Stimulated activated CD8-positive, alpha-beta memory T cell treated with anti-CD3 and anti-CD28 coated beads, Interleukin-15, amount 100 ng/mL, for 24 hours (primary cell): ENCODE measurements around the gene IFRD2.

Experiments used
- DNase-seq: peaks from one replicate; pipeline ENCODE4 v3.0.0-alpha.2; 2020; ENCODE audit warnings: low read depth

The IFRD2 gene

DNA sequence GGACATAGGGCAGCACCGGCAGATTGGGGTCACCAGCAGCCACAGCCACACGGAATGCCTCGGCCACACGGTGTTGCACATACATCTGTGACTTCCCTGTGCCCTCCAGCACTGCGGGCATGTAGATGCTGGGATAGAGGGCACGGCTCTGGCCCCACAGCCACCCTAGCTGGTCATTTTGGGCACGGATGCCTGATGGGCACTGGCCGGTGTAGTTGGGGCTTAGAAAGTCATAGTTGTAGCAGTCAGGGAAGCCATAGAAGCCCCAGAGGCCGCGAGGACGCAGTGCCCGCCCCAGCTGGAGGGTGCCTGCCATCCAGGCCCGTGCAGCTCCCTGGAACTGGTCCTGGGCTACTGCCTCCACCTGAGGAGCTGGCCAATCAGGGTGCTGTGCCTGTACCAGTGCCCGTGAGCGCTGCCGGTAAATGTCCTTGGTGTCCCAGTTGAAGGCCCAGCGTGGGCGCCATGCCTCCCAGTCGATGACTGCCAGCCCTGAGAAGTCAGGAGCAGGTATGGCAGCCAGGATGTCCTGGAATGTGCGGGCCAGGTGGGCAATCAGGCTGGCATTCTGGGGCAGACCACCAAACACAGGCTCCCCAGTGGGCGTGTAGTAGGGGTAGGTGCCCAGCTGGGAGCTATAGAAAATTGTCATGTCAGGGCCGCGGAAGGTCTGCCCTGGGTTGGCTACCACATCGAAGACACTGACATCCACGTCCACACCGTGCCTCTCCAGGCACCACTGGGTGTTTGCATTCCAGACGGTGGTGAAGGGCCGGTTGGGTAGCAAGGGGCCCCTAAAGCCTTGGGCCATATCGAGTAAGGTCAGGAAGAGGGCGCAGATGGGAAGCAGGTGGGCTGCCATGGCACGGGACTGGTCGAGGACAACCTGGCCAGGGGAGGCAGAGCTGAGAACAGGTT is 10.1 kb upstream of the IFRD2 start:
- no peak for DNase-seq

DNA sequence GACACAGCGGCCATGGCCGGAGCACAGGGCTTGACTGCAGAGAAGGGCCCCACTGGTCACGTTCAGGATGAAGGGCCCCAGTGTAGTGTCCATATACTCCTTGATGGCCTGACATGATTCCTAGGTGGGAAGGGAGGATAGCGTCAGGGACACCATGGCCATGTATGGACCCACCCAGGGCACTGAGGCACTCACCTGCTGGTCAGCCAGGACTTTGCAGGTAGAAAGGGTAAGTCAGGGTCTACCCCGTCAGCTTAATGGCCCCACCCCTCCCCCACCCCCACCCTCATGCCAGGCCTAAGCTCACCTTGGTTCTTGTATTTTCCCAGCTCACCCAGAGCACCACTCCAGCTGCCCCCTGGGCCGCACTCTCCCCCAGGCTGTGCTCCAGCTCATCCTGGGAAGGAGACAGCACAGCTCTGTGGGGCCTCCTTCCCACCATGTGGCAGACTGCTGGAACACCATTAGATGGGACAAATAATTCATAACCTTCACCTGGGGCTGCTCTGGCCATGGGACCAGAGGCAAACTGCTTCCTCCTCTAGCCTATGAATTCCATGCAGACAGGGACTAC is 8.5 kb upstream of the IFRD2 start:
- no peak for DNase-seq

DNA sequence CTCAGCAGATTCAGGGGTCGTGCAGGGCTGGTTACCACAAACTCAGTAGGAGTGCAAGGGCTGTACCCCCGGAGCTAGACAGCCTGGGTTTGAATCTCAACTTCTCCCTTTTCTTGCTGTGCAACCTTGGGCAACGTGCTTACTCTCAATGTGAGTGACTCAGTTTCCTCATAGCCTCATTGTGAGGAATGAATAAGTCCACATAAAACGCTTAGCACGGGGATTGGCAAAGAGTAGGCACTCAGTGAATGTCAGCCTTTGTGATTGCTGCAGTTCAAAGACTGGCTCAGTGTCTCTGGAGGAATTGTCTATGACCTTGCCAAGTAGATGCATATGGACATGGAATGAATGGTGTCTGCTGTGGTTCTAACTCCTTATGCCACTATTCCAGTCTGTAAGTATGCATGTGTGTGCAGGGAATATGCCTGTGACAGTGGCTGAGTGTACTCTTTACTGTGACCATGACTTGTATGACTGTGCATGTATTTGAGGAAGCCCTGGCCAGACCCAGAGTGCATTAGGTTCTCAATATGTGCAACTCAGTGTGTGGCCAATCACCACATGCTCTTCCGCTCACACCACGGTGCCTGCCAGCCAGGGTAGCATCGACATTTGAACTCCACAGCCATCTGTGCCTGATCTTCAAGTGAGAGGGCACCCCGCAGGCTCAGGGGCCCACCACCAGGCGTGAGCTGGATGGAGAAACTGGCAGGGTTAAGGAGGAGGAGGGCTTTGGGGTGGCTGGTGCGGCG is 7.9 kb upstream of the IFRD2 start:
- DNase-seq: no peak

DNA sequence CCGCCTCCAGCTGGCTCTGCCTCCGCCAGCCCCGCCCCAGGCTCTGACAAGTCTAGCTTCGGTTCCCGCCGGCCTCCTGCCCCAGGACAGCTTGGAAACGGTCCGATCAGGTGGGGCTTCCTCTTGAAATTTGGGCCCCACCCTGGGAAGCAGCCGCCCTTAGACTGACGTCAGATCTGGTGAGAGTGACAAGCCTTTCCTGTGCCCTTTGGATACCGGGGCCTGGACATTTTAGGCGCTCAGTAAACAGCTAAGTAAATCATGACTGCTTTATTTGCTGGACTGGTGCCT is 7.4 kb upstream of the IFRD2 start:
- no peak for DNase-seq

DNA sequence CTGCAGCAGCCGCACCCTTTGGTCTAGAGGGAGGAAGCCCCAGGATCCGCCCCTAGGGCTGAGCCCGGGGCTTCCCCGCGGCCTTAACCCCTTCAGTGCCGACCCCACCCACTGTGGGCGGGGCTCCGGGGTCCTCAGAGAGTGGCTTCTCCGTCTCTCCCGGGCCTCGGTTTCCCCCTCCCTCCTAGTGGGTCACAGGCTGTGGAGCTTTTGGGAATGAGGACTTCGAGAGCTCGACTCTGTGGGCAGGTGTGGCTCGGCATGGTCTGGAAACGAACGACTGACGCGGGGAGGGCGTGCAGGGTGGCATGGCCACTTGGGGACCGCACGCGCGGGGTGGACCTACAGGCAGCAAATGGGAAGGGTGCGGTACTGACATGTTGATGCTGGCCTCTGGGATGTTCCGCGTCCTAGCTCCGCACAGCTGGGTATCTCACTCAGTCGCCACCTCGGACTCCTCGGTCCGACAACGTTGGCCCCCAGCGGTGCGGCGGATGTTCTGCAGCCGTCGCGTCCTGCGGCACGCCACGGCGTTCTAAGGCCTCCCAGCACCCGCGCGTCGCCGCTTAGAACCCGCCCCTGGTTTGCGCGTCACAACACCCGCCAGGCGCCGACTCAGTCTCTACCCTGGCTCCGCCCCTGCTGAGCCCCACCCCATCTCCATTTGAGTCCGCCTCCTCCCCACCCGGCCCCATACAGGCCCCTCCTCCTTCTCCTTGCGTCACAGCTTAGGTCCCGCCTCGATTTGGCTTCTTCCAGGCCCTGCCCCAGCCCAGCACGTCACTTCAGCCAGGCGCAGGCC is 6.8 kb upstream of the IFRD2 start, which contains the start of the genes HYAL3 and NAA80:
Gene HYAL3 (minus strand): TSS at position 570 of the 802 bp plus-strand sequence. CDS start 3,803 bp downstream, outside the sequence.
Gene NAA80 (minus strand): TSS at position 570 of the 802 bp plus-strand sequence. CDS start 1,942 bp downstream, outside the sequence.
- DNase-seq: peak; percentile 94

DNA sequence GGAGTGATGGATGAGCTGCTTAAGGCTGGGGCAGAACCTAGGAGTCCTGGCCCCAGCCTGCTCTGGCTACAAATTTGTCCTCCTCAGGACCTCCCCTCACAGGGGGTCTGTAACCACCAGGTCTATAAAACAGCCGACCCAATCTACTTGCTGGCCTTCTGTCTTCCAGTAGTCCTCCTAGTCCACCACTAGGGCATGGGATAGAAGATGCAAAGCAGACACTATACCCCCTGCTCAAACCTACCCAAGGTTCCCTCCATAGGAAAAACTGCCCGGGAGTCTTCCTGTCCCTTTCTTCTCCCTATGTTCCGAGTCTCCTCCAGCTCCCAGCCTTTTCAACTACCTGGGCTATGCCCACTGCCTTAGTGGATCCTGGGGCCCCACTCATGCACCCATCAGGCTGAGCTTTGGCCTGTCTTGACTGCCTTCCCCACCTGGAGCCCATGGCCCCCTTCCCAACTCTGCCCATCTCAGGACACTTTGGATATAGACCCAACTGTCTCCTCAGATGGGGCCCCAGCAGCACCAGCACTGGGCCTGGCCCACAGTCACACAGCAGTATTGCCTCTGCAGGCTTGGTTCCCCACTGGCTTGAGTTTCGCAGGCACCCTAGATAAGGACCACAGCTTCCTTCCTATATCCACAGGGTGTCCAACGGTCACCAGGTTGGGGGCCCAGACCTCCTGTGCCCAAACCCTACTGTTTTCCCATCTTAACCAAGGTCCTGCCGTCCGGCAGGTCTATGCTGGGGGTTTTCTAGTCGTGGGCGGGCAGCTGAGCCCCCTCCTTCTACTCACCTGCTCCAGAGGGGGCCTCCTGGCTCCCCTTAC is 5.9 kb upstream of the IFRD2 start:
- DNase-seq: no peak

DNA sequence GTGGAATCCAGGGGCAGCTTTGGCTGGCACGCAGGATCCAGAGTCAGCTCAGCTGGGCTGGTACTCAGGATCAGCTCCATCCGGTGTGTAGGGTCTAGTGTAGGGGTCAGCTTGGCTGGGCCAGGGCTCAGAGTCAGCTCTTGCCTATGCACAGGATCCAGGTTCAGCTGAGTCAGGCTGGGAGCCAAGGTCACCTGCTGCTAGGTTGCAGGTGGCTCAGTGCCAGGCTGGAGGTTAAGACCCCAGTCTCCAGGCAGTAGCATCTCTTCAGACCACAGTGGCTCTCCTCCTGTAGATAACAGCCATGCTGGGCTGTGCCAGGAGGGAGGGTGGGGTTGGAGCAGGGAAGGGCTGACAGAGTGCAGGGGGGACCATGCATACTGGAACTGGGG is 5.2 kb upstream of the IFRD2 start:
- DNase-seq: no peak

DNA sequence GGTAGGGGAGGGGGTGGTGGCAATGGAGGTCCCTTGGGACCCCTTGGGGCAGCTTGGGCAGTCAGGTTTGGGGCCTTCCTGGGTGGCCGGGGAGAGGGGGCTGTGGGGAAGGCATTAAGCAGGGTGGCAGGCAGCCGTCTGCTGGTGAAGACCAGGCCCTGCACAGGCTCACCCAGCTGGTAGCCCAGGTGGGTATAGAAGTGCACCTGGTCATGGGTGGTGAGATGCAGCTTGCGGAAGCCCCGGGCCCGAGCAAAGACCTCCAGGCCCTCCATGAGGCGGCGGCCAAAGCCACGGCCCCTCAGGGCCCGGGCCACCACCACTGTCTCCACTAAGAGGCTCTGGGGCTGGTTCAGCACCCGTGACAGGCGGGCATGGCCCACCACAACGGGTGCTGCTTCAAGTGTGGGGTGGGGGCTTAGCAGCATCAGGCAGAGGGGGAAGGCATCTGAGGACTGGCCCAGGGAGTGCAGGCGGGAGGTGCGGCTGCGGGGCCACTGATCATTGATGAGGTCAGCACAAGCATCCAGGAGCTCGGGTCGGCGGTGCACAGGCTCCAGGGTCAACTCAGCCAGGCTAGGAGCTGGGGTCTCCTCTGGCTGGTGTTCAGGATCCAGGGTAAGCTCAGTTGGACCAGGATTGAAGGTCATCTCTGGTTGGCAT is 4.6 kb upstream of the IFRD2 start:
- no peak for DNase-seq

DNA sequence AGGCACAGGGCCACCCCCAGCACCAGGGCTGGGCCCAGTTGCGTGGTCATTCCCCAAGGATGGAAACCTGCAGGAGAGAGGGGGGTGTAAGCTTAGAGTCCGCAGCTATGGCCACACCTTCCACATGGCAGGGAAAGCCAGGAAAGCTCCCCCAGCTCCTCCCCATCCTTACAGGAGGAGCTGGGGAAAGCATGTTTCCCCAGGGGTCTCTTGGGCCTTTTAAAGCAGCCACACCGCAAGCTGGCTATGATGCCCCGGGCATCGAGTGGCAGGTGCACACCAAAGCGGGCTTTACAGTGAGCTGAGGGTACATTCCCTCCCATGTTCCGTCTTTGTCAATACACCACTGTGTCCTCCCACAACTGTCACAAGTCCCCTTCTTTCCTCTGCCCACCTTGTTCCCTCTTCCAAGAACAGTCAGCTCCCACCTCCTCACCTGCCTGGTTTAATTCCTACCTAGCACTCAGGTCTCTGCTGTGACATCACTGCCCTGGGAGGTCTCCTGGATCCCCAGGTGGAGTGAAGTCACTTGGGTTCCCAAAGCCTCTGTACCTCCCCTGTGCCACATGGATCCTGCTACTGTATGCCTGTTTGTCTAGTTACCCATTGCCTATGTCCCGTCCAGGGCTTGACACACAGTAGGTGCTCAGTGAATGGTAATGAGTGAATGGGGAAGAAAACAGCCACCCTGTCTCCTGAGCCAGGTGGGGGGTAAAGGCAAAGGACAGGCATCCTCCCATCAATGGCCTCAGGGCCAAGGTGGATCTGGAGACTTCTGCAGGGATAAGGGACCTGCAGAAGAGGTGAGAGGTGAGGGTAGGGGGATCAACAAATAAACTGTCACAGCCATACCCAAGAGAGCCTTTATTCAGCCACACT is 3.6 kb upstream of the IFRD2 start:
- no peak for DNase-seq

DNA sequence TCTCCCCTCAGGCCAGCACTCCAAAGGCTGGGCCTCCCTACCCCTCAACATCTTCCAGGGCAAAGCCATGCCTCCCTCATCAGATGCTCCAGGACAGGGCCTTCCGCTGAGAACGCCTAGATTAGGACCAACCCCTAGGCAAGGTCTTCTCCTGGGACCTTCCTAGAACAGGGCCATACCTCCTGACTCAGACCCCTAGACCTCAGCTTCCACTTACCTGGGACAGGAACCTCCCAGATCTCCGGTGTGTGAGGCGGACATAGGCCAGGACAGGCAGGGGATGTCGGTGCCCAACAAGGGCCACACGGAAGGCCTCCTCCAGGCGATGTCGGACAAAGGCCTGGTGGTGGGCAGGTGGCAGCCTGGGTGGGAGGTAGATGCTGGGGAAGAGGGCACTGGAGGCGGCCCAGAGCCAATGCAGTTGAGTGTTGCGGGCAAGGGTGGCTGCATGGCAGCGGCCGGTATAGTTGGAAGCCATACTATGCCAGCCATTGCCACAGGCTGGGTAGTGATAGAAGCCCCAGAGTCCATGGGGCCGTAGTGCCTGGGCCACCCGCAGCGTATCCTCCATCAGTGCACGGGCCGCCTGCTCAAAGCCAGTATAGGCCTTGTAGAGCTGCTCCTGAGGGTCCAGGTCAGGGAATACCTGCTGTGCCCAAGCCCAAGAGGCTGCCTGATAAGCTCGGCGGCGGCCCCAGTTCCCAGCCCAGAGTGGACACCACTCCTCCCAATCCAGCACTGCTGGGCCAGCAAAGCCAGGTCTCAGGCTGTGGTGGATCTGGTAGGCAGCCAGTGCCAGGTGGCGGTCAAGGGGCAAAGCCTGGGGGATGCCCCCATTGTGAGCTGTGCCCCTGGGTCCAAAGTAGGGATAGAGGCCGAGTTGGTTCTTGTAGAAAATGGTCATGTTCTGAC is 2.5 kb upstream of the IFRD2 start:
- no peak for DNase-seq

DNA sequence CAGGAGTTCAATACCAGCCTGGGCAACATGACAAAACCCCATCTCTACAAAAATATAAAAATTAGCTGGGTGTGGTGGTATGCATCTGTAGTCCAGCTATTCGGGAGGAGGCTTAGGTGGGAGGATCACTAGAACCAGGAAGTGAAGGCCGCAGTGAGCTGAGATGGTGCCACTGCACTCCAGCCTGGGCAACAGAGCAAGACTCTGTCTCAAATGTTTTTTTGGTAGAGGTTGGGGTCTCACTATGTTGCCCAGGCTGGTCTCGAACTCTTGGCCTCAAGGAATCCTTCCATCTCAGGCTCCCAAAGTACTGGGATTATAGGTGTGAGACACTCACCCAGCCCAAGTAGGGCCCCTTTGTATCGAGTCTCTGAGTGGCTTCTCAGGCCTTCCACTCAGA is 1.9 kb upstream of the IFRD2 start:
- DNase-seq: no peak

DNA sequence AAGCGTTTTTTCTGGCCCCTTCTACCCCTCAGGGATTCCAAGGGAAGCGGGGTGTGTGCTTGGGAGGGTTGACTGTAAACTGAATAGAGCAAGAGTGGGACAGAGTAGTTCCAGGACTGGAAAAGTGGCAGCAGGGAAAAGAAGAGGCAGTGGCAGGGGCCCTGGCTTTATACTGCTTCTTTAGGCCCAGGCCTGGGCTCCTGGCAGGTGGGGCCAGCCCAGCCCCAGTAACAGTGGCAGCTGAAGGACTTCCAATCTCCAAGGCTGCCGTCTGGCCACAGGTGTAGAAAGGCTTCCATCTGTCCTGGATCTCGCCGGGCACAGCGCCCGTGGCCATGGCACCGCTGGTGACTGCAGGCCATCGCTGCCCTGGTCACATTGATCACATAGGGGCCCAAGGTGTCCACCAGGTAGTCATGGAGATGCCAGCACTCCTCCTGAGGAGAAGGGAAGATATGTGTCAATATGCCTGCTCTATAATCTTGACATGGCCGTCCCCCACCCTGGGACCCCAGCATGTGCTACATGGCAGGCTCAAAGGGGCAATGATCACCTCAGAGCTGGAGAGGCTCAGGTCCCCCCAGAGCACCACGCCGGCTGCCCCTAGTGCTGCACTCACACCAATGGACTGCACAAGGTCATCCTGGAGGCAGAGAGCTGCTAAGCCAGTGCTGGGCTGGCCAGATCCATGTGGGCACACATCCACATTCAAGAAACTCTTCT is 1.0 kb upstream of the IFRD2 start:
- no peak for DNase-seq

DNA sequence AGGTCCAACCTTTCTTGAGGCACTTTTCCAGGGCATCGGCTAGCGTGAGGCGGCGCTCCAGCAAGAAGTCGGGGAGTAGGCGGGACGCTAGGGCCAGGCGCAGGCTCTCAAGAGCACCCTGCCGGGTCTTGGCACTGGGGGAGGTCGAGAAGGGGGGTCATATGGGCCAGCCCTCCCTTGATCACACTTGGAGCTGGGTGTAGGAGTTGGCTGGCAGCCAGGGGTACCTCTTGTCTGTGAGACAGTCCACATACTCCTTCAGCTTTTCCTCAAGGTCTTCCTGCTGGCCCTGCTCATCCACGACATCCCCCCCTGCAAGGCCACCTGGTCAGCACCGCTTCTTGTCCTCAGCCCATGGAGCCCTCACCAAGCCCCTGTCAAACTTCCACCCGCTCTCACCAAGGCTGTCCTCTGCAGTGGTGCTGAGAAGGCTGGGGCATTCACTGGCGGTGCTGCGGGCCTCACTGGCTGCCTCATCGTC is 2.0 kb downstream of the IFRD2 start:
- no peak for DNase-seq

DNA sequence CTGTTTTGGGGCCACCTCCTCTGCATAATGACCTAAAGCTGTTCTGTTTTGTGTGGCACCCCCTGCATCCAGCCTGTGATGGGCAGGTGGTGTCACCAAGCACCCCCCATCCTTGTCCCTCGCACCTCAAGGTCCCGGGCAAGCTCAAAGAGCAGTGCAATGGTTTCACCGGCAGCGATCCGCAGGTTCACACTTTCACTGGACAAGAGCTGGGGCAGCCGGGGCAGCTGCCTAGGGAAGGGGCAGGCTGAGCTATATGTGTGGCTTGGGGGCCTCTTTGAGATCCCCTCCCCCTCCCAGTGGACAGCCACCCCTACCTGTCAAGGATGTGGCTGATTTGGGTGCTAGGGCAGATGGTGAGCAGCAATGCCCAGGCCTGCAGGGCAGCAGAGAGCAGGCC is 3.1 kb downstream of the IFRD2 start:
- no peak for DNase-seq

DNA sequence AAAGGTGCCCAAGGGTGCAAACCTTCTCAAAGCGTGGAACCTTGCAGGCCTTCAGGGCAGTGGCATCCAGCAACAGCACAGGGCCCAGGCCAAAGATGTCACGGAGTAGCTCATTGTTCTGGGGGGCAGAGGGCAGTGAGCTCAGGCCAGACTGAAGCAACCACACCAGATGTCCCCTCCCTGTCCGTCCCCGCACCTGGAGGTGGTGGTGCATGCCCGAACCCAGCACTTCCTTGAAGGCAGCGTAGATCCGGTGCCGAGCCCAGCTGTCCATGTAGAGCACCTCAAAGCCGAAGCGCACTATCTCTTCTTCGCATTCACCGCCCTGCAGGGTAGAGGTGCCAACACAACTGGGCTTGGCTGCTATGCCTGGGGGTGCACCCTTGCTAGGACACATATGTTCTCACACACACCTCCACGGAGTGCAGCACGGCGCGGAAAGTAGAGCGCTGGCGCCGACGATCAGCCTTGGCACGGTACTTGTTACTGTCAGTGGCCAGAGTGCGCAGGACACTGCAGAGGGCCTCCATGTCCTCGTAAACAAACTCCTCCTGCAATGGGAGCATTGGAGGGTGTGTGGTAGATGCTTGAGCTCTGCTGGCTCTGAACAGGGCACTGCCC is 3.7 kb downstream of the IFRD2 start:
- DNase-seq: no peak

DNA sequence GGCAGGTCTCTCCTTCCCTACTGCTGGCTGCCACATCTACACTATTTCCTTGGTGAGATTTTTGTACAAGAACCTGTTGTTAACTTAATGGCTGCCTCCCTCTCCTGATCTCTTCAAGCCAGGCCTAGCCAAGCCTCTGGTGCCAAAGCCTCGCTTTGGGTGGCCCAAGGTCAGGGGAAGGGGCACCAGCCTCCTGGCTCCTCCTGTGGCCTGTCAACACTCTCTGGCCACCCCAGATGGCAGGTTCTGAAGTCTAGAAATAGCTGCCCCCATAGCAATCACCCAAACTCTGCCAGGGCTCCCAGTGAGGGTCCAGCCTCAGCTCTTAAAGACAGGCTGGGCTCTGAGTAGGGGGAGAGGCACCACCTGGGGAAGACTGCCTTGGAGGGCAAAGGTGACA is 5.0 kb downstream of the IFRD2 start:
- no peak for DNase-seq
